HG02610 (cell line): ENCODE measurements around the gene DCPS.

ENCODE experiments used
- ATAC-seq: cut with Tn5 transposase; IDR thresholded peaks from one replicate; pipeline ENCODE4 v1.9.1; 2021; ENCODE audit warnings: mild to moderate bottlenecking, moderate library complexity; ENCODE audit not compliant: unreplicated experiment

The DCPS gene

DNA sequence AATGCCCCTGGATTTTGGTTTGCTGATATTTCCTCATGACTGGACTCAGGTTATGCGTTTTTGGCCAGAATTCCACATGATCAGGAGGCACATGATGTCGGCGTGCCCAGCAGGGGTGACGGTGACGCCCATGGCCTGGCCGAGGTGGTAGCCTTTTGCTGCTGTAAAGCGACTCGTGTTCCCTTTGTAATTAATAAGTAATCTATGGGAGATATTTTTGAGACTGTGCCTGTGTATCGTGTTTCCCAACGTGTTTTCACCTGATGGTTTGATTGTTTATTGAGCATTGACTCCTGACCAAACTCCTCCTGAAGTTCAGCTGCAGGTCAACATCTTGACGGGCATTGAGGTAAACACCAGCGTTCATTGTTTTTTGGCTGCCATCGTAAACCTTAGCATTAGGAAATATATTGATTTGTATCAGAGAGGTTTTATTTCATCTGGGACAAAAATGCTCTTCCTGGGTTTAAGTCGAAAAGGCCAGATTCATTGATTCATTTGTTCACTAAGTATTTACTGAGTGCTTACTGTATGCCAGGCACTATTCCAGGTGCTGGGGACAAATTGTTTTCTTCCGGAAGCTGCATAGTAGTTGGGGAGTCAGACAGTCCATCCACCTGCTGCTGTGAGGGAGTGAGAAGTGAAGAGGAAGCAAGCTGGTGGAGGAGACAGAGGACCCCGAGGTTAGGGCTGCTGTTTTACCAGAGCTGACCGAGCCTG lies 23.6 kb downstream of the DCPS start:
- ATAC-seq: no peak

DNA sequence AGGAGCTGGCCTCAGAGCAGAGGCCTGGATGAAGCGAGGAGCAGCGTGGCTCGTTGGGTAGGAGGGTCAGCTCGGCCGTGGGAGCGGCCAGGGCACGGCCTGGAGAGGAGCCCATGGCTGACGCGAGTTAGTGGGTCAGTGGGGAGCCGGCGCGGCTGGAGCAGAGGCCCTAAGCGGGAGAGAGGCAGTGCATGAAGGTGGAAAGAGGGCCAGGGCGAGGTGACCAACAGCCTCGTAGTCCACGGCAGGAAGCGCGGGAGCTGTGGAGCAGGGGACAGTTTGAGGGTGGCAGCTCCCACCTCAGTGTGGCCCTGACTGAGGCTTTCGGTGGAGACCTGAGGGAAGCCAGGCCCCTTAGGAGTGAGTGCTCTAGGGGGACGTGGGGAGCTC lies 24.1 kb downstream of the DCPS start:
- no peak for ATAC-seq

DNA sequence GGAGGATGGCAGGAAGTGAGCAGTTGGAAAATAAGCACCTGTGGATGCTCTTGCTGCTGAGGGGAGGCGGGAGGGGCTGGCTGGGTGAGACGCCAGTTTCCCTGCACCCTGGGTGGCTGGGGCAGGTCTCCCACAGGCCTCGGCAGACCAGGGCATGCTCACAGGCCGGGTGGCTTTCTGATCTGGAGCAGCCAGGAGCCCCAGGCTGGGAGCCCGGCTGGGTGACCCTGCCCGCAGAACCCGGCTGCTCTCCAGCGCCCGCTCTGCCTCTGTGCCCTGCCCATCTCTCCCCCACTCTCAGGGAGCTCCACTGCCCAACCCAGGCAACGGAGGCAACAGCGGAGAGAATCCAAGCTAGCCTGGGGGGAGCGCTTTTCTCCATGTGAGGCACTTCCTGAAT lies 24.6 kb downstream of the DCPS start:
- ATAC-seq: no peak

DNA sequence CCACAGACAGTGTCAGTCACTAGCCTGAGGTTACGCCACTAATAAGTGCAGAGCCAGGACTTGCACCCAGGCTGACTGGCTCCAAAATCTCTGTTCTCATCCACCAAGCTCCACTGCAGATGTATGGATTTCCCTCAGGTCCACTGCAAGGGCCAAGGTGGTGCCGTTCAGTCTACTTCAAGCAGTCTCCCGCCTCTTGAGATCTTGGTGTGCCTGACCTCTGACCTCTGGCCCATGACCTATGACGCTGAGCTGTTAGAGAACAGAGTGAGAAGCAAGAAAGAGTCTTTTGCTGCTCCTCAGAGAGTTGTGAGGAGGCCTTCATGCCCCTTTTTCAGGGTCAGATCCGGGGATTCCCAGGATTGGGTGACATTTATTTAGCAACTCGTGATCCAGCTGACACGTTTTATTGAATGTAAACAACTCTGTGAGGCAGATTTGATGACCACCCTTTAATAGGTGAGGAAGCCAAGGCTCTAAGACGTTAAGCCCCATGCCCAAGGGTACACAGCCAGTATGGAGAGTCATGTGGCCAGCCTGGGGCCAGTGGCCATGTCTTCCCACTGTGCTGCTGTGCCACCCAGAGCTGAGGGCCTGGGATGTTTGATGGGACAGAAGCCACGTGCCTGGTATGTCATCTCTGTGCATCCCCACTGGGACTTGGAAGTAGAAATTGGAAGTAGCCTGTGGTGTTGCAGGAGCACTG lies 25.2 kb downstream of the DCPS start:
- no peak for ATAC-seq

DNA sequence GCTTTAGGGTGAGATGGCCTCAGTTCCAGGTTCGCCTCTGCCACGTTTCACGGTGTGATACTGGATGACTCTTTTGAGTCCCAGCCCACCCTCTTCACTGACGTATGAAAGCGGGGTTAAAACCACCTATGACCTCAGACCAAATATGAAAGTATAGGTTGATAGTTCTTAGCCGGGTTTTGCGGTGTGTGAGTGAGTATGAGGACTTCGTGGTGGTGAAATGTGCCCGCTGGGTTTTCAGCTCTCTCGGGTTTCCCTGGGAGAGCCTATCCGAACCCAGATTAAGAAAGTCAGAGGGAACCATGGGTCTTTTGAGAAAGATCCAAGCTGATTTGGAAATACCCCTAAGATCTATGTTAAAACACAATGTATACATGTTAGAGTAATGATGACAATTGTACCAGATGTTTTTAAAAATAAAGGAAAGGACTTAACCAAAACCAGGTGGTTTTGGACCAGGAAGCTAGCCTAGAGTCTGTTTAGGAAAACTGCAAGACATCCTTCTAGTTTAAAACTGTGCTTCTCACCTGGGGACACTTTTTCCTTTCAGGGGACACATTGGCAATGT lies 25.9 kb downstream of the DCPS start:
- no peak for ATAC-seq

DNA sequence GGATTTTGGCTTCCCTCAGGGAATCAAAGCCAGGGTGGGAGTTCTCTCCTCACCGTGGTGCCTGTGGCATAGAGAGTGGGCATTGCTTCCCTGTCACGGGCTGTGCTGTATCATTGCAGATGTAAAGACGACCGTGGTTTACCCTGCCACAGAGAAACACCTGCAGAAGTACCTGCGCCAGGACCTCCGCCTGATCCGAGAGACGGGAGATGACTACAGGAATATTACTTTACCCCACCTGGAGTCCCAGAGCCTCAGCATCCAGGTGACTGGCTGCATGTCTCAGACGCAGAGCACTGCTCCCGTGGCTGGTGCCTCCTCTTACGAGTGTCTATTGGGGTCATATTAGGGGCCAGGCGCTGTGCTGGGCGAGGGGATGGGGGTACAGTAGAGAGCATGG lies 27.4 kb downstream of the DCPS start:
- no peak for ATAC-seq

DNA sequence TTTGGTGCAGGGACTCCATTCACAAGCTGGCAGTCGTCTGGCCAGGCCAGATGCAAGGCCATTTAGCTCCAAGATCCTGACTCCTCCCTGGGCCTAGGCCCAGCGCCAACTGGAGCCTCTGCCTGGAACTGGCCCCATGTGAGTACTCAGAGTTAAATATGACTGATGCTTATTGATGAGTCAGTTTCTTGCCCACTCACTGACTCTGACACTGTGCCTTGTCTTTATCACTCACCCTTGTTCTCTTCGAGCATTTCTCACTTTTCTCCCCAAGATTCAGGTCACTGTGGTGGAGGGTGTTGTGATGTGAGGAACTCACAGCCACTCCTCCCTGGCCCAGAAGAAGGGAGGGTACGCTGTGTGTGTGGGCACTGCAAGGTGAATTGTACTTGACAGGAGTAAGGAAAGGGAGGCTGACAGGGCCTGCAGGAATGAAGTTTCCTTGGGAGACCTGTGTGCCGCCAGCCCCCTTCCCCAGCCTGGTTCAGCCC lies 28.4 kb downstream of the DCPS start:
- no peak for ATAC-seq

DNA sequence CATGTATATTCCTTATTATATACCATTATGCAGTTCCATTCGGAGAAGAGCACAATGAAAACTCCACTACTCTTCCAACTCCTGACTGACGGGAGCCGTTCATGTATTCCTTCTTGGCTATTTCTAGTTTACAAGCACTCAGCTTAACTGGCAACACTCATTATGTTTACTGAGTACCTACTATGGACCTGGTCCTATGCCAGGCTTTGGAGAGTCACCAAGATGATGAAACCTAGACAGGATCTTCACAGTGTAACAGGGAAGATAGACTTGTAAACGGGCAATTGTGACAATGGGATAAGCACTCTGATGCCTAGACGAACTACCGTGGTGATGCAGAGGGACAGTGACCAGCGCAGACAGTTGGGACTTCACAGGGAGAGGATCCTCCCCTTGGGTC lies 29.3 kb downstream of the DCPS start:
- no peak for ATAC-seq

DNA sequence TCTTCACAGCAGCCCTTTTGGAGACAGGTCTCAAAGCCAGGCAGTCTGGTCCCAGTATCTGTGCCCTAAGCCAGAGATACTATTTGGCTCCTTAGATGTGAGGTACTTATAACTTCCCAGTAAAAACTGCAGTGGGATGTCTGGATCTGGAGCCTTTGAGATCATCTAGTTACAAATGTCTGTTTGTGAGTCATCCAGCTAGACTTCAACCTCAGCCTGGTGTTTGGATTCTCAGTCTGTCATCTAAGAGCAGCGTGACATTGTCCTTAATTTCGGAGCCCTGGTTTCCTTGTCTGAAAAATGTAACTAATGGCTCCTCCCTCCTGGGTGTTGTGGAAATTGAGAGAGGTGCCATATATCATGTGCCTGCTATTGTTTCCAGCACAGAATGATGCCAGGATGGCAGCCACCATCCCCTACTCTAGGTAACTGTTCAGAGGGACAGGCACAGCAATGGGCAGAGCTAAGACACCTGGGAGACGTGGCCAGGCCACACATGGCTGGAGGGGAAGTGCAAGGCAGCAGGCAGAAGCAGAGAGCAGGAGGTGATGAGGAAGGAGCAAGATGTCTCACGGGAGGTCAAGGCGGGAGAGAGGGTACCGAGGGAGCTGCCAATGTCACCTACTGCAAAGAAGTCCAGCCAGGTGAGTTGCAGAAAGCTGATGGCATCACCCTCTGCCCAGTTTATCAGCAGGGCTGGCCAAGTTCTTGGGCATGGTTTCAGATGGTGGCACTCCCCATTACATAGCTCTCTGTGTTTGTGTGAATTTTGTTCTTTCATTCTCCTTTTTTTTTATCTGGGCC lies 31.0 kb downstream of the DCPS start:
- ATAC-seq: no peak

DNA sequence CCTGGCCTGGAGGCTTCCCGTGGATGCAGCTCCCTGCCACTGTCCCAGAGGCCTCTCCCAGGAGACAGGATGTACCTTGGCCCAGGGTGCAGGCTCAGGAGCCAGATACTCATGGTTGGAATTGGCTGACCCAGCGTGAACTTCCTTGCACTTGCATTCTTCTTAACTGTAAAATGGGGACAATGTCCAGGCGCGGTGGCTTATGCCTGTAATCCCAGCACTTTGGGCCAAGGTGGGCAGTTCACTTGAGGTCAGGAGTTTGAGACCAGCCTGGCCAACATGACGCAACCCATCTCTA lies 31.6 kb downstream of the DCPS start:
- ATAC-seq: no peak

DNA sequence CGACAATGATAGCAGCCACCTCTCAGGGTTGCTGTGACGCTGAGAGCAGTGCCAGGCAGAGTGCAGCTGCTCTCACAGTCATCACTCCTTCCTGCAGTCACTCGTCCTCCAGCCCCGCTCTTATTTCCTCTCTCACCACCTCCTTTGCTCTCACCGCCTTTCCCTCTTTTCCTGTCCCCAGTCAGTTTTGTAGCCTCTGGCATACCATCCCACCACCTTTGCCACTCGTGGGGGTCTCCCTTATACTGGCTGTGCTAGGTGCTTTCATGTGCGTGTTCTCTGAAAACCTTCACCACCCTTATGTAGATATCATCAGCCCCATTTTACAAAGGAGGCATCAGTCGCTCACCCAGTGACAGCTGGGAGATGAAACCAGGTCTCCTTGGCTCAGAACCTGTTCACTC lies 32.3 kb downstream of the DCPS start:
- no peak for ATAC-seq

DNA sequence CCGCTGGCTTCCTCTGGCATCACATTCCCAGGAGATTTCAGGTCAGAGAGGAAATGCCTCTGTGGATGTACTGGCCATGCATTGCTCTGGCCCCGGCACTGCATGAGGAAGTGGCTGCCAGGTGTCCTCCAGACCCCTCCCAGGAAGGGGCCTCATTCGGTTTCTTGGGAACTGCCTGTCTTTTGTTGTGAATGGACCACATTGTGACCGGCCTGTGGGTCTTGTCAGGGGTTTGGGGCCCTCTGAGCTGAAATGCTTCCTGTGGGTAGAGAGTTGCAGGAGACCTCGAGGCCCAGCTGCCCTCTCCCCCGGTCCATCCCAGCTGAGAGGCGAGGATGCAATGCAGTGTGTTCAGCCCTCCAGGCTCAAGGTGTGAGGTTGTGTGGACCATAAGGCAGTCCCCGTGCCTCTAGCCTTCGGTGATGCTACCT lies 32.8 kb downstream of the DCPS start:
- ATAC-seq: no peak

DNA sequence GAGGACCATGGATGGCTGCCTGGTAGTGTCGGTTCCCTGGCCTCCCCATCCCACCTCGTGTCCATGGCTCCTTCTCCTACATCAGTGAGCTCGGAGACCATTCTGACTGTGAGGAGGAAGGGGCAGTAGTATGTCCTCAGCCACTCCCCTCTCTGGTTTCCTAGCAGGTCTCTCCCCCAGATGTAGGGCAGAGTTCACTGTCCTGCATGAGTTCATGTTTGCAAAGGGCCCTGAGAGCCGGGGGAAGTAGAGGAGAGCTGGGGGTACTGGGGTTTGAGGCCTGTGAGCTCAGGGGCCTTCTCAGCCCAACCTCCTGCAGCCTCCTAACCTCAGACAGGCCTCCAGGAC lies 33.2 kb downstream of the DCPS start:
- ATAC-seq: no peak

DNA sequence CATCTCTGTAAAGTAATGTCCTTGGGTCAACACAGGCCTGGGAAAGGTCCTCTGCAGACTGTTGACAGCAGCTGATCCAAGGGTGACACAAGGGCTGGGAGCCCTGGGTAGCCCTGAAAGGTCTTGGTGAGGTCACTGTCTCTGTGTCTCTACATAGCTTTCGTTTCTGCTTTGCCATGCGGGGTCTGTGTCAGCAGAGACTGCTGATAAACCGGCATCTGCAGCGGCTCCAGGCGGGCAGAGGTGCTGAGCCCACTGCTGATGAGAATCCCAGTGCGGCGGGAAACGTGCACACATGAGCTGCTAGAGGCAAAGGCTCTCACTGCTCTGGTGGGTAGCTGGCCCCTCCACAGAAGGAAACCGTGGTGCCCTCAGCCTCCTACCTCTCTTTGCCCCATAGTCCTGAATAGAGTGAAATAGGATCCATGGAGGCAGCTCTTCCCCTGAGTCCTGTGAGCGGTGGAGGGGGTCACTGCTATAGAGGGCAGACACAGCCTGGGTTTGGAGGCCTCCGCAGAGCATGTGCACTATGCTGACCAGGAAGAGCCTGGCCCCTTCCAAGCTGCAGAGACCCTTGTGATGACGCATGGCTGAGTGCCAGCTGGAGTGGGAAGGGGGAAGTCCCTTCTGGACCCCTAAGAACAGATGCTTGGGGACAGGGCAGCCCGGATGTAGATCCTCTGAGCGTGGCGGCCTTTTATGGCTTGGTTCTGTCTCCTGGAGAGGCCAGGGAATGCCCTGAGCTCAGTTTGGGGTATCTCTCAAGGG lies 33.8 kb downstream of the DCPS start:
- no peak for ATAC-seq

DNA sequence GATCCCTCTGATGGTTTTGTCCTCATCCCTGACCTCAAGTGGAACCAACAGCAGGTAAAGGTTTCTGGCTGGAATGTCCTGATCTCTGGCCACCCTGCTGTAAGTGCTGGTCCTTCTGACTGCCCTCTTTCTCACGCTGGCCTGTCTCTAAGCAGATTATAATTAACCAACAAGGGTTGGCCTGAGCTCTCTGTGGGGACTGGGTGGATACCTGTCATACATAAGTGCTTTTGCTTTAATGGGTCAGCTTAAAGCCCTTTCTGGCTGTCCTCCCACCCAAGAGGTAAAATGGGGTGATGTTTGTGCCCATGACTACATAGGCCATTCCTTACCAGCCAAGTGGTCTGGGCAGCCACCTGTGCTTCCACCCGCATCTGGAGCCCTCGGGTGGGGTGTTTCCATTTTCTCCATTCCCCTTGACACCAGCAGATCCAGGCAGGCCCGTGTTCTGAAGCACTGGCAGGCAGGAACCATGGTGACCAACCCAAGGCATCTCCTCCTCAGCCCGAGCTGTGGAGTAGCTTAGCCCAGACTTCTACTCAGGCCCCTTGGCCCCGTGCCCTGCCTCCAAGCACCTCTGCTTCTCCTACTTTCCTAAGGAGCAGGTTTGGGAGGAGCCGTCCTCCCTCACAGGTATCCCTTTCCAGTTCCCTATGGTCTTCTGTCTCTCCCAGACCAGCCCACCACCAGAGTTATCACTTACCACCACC lies 34.6 kb downstream of the DCPS start:
- ATAC-seq: no peak

DNA sequence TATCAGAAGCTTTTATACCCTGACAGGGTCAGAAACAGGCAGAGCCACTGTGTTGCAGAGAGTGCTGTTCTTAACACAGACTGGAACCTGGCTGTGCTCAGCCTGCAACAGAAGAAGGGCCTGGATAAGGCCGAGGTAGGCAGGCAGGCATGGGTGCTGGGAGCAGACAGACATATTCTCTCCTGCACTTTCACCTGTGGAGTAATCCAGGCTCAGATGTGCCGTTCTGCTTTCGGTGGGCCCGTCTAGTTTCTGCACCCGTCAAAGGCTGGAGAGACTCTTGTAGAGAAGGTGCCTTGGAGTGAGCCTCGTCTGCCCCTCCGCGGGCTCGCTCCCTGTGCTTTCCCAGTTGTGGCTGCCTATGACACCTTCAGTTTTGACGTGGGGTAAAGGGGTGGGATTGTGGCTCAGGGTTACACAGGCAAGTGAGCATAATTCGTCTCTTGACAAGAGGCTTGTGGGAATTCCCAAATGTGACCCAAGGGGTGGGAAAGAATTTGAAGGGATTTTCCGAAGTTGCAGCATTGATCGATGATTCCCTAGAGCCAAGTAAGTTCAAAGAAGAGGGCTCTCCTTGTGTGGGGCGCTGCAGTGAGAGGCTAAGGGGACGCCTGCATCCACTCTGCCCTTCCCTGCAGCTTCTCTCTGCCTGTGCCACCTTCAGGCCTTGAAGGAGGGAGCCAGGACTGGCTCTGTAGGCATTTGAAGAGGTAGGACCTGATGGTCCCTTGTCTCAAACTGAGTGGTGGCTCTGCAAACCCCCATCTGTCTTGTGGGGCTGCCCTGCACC lies 35.4 kb downstream of the DCPS start:
- no peak for ATAC-seq

DNA sequence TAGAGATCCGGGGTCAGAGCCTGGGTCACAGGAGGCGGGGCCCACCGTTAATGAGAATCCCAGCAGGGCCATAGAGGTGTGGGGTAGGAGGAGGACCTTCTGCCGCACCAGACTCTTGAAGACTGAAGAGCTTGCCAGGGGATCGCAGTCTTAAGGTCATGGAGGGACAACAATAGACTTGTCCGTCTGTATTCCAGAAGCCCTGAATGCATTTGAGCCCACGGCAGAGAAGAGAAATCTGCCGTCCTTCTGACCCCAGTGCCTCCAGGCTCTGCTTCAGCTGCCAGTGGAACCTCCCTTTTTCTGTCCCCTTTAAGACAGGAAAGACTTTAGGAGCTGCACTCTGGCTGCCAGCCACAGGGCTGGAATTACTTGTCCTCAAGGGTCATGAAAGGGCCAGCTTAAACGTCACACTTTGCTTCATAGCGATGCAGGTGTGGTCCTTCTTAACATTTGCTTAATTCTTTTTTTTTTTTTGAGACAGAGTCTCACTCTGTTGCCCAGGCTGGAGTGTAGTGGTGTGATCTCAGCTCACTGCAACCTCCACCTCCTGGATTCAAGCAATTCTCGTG lies 36.1 kb downstream of the DCPS start:
- ATAC-seq: no peak

DNA sequence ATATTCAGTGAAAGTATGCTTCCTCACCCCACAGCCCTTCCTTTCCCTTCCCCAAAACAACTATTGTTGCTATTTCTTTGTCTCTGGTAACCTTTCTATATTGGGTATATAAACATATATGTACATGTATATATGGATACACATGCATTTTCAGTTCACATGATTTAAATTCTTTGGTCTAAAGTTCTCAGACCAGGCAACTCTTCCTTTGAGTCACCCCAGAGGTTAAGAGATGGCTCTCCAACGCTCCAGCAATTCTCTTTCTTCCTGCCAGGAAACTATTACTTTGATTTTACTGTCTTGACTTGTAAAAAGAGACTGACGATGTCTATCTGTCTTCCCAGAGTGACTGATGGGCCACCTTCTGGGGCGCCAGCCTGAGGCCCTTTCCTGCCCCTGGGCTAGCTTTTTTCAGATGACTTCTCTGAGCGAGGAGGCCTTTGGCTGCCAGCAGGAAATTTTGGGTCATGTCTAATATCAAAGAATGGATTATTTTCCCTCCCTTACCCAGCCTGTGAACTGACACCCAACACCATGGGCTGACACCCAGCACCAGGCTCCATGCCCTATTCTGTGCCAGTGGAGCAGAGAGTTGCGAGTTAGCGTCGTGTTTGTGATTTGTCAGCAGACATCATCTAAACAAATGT lies 37.2 kb downstream of the DCPS start:
- ATAC-seq: peak; percentile 64

DNA sequence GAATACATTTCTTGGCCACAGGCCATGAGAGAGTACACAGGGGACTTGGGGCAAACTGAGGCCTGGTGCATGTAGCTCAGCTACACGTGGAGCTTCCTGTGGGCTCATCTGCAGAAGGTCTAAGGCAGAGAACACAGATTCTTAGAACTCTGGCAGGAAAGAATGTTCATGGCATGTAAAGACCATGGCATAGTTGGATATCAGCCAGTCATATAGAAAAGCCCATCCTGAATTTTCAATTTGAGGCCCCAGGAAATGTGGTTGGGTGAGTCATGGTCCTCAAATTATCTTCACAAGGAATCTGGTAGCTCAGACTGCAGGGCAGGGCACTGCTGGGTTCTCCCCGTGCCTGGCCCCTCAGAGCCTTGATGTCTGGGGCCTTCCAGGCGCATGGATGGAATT lies 37.9 kb downstream of the DCPS start:
- ATAC-seq: no peak
